ENCODE data around the gene SLC22A2.

The SLC22A2 gene

GRCh38 chr6:160217073-160217472, 41.5 kb downstream of the SLC22A2 start:
- no peak for DNase-seq (ENCODE audit: low read depth)
- no peak overlapping the region for H3K4me3 ChIP-seq (ENCODE audit: low read depth, low read length)
- no peak for TF ChIP-seq CTCF (conservative IDR thresholded peaks at IDR 0.05; ENCODE audit: low read depth, low read length)

GRCh38 chr6:160215232-160215631, 43.4 kb downstream of the SLC22A2 start:
- DNase-seq (ENCODE audit: low read depth): peak; percentile 14
- H3K4me3 ChIP-seq (ENCODE audit: low read depth, low read length): no peak overlapping the region
- TF ChIP-seq CTCF (conservative IDR thresholded peaks at IDR 0.05; ENCODE audit: low read depth, low read length): no peak

GRCh38 chr6:160207618-160208017, 51.0 kb downstream of the SLC22A2 start:
- DNase-seq (ENCODE audit: low read depth): no peak
- no peak overlapping the region for H3K4me3 ChIP-seq (ENCODE audit: low read depth, low read length)
- no peak for TF ChIP-seq CTCF (conservative IDR thresholded peaks at IDR 0.05; ENCODE audit: low read depth, low read length)

- H3K4me3 ChIP-seq (ENCODE audit: low read depth, low read length): no peak overlapping the region
- TF ChIP-seq CTCF (conservative IDR thresholded peaks at IDR 0.05; ENCODE audit: low read depth, low read length): no peak
- no peak for DNase-seq (ENCODE audit: low read depth)
Observed at GRCh38 chr6:160204710-160205109, 53.9 kb downstream of the SLC22A2 start.

- no peak for DNase-seq (ENCODE audit: low read depth)
- no peak overlapping the region for H3K4me3 ChIP-seq (ENCODE audit: low read depth, low read length)
- TF ChIP-seq CTCF (conservative IDR thresholded peaks at IDR 0.05; ENCODE audit: low read depth, low read length): no peak
Observed at GRCh38 chr6:160203953-160204352, 54.7 kb downstream of the SLC22A2 start.

- no peak overlapping the region for H3K4me3 ChIP-seq (ENCODE audit: low read depth, low read length)
- DNase-seq (ENCODE audit: low read depth): no peak
- TF ChIP-seq CTCF (conservative IDR thresholded peaks at IDR 0.05; ENCODE audit: low read depth, low read length): no peak
Observed at GRCh38 chr6:160203522-160203921, 55.1 kb downstream of the SLC22A2 start.

GRCh38 chr6:160203076-160203475, 55.5 kb downstream of the SLC22A2 start:
- DNase-seq (ENCODE audit: low read depth): no peak
- no peak for TF ChIP-seq CTCF (conservative IDR thresholded peaks at IDR 0.05; ENCODE audit: low read depth, low read length)
- no peak overlapping the region for H3K4me3 ChIP-seq (ENCODE audit: low read depth, low read length)
